ENCODE results near the gene IGFN1.

IGFN1 gene

GRCh38 chr1:201164645-201165044 lies 26.0 kb upstream of the IGFN1 start:
- DNase-seq = no peak

GRCh38 chr1:201167041-201167991 lies 23.3 kb upstream of the IGFN1 start:
- no peak for DNase-seq

- DNase-seq = no peak
These were observed 21.4 kb upstream of the IGFN1 start for GRCh38 chr1:201169203-201169602.

- DNase-seq = no peak
These were observed 20.6 kb upstream of the IGFN1 start for GRCh38 chr1:201169971-201170532.

- DNase-seq = peak; percentile 76
These were observed 20.0 kb upstream of the IGFN1 start for GRCh38 chr1:201170533-201171062.

- DNase-seq = peak; percentile 66
These were observed 19.3 kb upstream of the IGFN1 start for GRCh38 chr1:201171063-201172036.

- DNase-seq = no peak
These were observed 18.3 kb upstream of the IGFN1 start for GRCh38 chr1:201172326-201172725.

- DNase-seq = no peak
These were observed 17.5 kb upstream of the IGFN1 start for GRCh38 chr1:201172999-201173610.

GRCh38 chr1:201173736-201174135 lies 16.9 kb upstream of the IGFN1 start:
- DNase-seq = no peak

GRCh38 chr1:201175820-201176500 lies 14.7 kb upstream of the IGFN1 start:
- DNase-seq = no peak

- DNase-seq = no peak
These were observed 13.7 kb upstream of the IGFN1 start for GRCh38 chr1:201176940-201177339.

- no peak for DNase-seq
These were observed 11.9 kb upstream of the IGFN1 start for GRCh38 chr1:201178718-201179117.

- DNase-seq = no peak
These were observed 10.5 kb upstream of the IGFN1 start for GRCh38 chr1:201180141-201180540.

- no peak for DNase-seq
These were observed 9.7 kb upstream of the IGFN1 start for GRCh38 chr1:201180901-201181300.

GRCh38 chr1:201181323-201181722 lies 9.3 kb upstream of the IGFN1 start:
- DNase-seq = no peak

GRCh38 chr1:201181726-201182125 lies 8.9 kb upstream of the IGFN1 start:
- DNase-seq = no peak

- DNase-seq = no peak
These were observed 7.4 kb upstream of the IGFN1 start for GRCh38 chr1:201183209-201183608.

GRCh38 chr1:201183753-201184152 lies 6.9 kb upstream of the IGFN1 start:
- no peak for DNase-seq

- DNase-seq = no peak
These were observed 6.1 kb upstream of the IGFN1 start for GRCh38 chr1:201184307-201185122.

GRCh38 chr1:201185123-201185453 lies 5.5 kb upstream of the IGFN1 start:
- DNase-seq = no peak

- DNase-seq = no peak
These were observed 5.0 kb upstream of the IGFN1 start for GRCh38 chr1:201185527-201186128.
